Neural cell (in vitro differentiated cells): ENCODE measurements around the gene AMPH. TPM values are rescaled to one million over a fixed set of nuclear protein-coding genes. Genes with fewer than 3 reads are reported as not detected.

Experiments
- H2AFZ ChIP-seq: fragments of 200-600, 300-800 bp; sonication (generic), shearing (Covaris generic); 2 replicates; pipeline ENCODE4 v1.6.0; 2014; ENCODE audit warnings: low read depth, mild to moderate bottlenecking, antibody characterized with exemption, low read length, moderate library complexity
- H3F3A ChIP-seq: fragments of 200-600 bp; shearing (Covaris generic); 2 replicates; pipeline ENCODE4 v1.6.1; 2016; ENCODE audit warnings: mild to moderate bottlenecking, moderate library complexity, mixed read lengths, antibody characterized with exemption, low read length; ENCODE audit not compliant: insufficient read depth, poor library complexity, severe bottlenecking
- H3K27ac ChIP-seq: fragments of 200-600, 300-800 bp; sonication (generic), shearing (Covaris generic); 2 replicates; pipeline ENCODE4 v1.5.1; 2014; ENCODE audit warnings: mild to moderate bottlenecking, low read length, moderate library complexity
- H3K27me3 ChIP-seq: fragments of 300-800, 200-600 bp; sonication (generic), shearing (Covaris generic); 2 replicates; pipeline ENCODE4 v1.6.0; 2014; ENCODE audit warnings: mild to moderate bottlenecking, low read depth, low read length, moderate library complexity; ENCODE audit not compliant: insufficient read depth
- H3K36me3 ChIP-seq: fragments of 300-800, 200-600 bp; sonication (generic), shearing (Covaris generic); 2 replicates; pipeline ENCODE4 v1.5.1; 2014; ENCODE audit warnings: mild to moderate bottlenecking, antibody characterized with exemption, low read length, moderate library complexity; ENCODE audit not compliant: insufficient read depth
- H3K4me2 ChIP-seq: fragments of 300-800, 200-600 bp; sonication (generic), shearing (Covaris generic); 2 replicates; pipeline ENCODE4 v1.6.0; 2014; ENCODE audit warnings: mild to moderate bottlenecking, low read length
- H3K4me3 ChIP-seq: fragments of 300-800, 200-600 bp; sonication (generic), shearing (Covaris generic); 2 replicates; pipeline ENCODE4 v1.5.1; 2014; ENCODE audit warnings: mild to moderate bottlenecking, low read length, moderate library complexity
- H3K79me2 ChIP-seq: fragments of 200-600 bp; shearing (Covaris generic); replicated peaks from 2 replicates; pipeline ENCODE4 v1.6.0; 2014; ENCODE audit warnings: mild to moderate bottlenecking, low read length, moderate library complexity; ENCODE audit not compliant: insufficient read depth
- H3K9ac ChIP-seq: fragments of 300-800, 200-600 bp; sonication (generic), shearing (Covaris generic); 2 replicates; pipeline ENCODE4 v1.6.1; 2016; ENCODE audit warnings: mild to moderate bottlenecking, low read length, mixed read lengths
- H3K9me2 ChIP-seq: fragments of 200-600 bp; shearing (Covaris generic); 2 replicates; pipeline ENCODE4 v1.6.1; 2016; ENCODE audit warnings: mild to moderate bottlenecking, low read length, mixed read lengths; ENCODE audit not compliant: insufficient read depth
- H3K9me3 ChIP-seq: fragments of 200-600, 300-800 bp; sonication (generic), shearing (Covaris generic); 2 replicates; pipeline ENCODE4 v1.6.1; 2016; ENCODE audit warnings: mild to moderate bottlenecking, mixed run types, low read length, moderate library complexity, mixed read lengths
- H4K20me1 ChIP-seq: fragments of 200-600 bp; shearing (Covaris generic); 2 replicates; pipeline ENCODE4 v1.6.1; 2016; ENCODE audit warnings: mild to moderate bottlenecking, mixed run types; ENCODE audit not compliant: insufficient read depth
- EP300 ChIP-seq: fragments of 450-650 bp; conservative IDR thresholded peaks from 2 replicates; pipeline ENCODE4 v1.6.1; 2014; ENCODE audit warnings: antibody characterized with exemption, mild to moderate bottlenecking, moderate library complexity; ENCODE audit not compliant: poor library complexity, severe bottlenecking
- EZH2 ChIP-seq: fragments of 200-600, 300-800 bp; shearing (Covaris generic), sonication (generic); IDR thresholded peaks from 2 replicates; pipeline ENCODE4 v1.6.1; 2014; ENCODE audit warnings: antibody characterized with exemption, low read length, borderline replicate concordance, mild to moderate bottlenecking; ENCODE audit not compliant: insufficient read depth, poor library complexity, severe bottlenecking
- MXI1 ChIP-seq: fragments of 450-650 bp; conservative IDR thresholded peaks from 2 replicates; pipeline ENCODE4 v1.6.1; 2014; ENCODE audit warnings: antibody characterized with exemption, mild to moderate bottlenecking; ENCODE audit not compliant: poor library complexity, severe bottlenecking
- POLR2AphosphoS5 ChIP-seq: IDR thresholded peaks from 2 replicates; pipeline ENCODE4 v1.6.1; 2012
- RAD21 ChIP-seq: fragments of 450-650 bp; conservative IDR thresholded peaks from 2 replicates; pipeline ENCODE4 v1.6.1; 2014; ENCODE audit warnings: antibody characterized with exemption, mild to moderate bottlenecking, moderate library complexity
- SMC3 ChIP-seq: fragments of 450-650 bp; conservative IDR thresholded peaks from 2 replicates; pipeline ENCODE4 v1.6.1; 2014; ENCODE audit warnings: antibody characterized with exemption, mild to moderate bottlenecking, moderate library complexity; ENCODE audit not compliant: poor library complexity
- TAF1 ChIP-seq: IDR thresholded peaks from 2 replicates; pipeline ENCODE4 v1.6.1; 2012; ENCODE audit warnings: low read depth
- polyA plus RNA-seq: library from polyadenylated mRNA; depleted of rRNA; stranded (reverse); fragments of >200 nt; gene quantifications from 2 replicates; pipeline ENCODE4 v1.2.3, GENCODE V29; 2014
- TF ChIP-seq, protein P1 (sequence below): IDR thresholded peaks from 2 replicates; pipeline ENCODE4 v1.6.1; 2012; ENCODE audit warnings: borderline replicate concordance
- TF ChIP-seq, protein P2 (sequence below): fragments of 450-650 bp; IDR thresholded peaks from 2 replicates; pipeline ENCODE4 v1.5.1; 2014; ENCODE audit warnings: antibody characterized with exemption, mild to moderate bottlenecking, moderate library complexity; ENCODE audit not compliant: poor library complexity, severe bottlenecking

AMPH gene
- polyA plus RNA-seq, 1 donor from 2014 or later, result 33.7 TPM

GRCh38 chr7:38482521-38482920 is 148.7 kb downstream of the AMPH start:
- no peaks in the 10 kb centered on the region for H4K20me1 ChIP-seq
- no peak overlapping the region for H2AFZ ChIP-seq
- H3K27me3 ChIP-seq, result no peaks in the 10 kb centered on the region

DNA sequence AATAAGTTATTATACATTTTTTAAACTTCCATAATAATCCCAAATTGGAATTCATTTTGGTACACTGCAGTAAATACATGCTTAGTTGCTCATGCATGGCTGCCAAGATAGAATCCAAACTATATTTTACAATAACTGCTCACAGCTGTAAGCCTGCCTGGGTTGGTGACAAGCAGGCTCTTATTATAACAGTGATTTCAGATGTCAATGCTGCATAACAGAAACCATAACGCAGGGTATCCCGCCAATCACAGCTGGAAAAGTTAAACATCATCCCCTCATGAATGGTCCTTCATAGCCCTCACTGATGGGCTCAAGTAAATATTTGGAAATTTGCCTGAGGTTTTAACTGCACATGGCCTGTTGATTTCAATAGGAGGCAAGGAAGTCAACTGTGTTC is 149.8 kb downstream of the AMPH start:
- Histone ChIP-seq H3K27ac (no peak overlapping the region), H3K27me3 (no peaks in the 10 kb centered on the region), H3K36me3 (no peaks in the 10 kb centered on the region), H3K9me2 (no peaks in the 10 kb centered on the region), H3K4me3 (no peak overlapping the region), H3K4me2 (no peak overlapping the region), H2AFZ (no peak overlapping the region), H3K79me2 (no peaks in the 10 kb centered on the region), H3K9me3 (no peaks in the 10 kb centered on the region), H4K20me1 (no peaks in the 10 kb centered on the region), H3F3A (no peaks in the 10 kb centered on the region), H3K9ac (no peak overlapping the region)
- TF ChIP-seq, protein P1, sequence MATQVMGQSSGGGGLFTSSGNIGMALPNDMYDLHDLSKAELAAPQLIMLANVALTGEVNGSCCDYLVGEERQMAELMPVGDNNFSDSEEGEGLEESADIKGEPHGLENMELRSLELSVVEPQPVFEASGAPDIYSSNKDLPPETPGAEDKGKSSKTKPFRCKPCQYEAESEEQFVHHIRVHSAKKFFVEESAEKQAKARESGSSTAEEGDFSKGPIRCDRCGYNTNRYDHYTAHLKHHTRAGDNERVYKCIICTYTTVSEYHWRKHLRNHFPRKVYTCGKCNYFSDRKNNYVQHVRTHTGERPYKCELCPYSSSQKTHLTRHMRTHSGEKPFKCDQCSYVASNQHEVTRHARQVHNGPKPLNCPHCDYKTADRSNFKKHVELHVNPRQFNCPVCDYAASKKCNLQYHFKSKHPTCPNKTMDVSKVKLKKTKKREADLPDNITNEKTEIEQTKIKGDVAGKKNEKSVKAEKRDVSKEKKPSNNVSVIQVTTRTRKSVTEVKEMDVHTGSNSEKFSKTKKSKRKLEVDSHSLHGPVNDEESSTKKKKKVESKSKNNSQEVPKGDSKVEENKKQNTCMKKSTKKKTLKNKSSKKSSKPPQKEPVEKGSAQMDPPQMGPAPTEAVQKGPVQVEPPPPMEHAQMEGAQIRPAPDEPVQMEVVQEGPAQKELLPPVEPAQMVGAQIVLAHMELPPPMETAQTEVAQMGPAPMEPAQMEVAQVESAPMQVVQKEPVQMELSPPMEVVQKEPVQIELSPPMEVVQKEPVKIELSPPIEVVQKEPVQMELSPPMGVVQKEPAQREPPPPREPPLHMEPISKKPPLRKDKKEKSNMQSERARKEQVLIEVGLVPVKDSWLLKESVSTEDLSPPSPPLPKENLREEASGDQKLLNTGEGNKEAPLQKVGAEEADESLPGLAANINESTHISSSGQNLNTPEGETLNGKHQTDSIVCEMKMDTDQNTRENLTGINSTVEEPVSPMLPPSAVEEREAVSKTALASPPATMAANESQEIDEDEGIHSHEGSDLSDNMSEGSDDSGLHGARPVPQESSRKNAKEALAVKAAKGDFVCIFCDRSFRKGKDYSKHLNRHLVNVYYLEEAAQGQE, result no peak
- TF ChIP-seq EZH2, result no peak
- TF ChIP-seq TAF1, result no peak
- peak; percentile 24 for TF ChIP-seq EP300
- TF ChIP-seq, protein P2, sequence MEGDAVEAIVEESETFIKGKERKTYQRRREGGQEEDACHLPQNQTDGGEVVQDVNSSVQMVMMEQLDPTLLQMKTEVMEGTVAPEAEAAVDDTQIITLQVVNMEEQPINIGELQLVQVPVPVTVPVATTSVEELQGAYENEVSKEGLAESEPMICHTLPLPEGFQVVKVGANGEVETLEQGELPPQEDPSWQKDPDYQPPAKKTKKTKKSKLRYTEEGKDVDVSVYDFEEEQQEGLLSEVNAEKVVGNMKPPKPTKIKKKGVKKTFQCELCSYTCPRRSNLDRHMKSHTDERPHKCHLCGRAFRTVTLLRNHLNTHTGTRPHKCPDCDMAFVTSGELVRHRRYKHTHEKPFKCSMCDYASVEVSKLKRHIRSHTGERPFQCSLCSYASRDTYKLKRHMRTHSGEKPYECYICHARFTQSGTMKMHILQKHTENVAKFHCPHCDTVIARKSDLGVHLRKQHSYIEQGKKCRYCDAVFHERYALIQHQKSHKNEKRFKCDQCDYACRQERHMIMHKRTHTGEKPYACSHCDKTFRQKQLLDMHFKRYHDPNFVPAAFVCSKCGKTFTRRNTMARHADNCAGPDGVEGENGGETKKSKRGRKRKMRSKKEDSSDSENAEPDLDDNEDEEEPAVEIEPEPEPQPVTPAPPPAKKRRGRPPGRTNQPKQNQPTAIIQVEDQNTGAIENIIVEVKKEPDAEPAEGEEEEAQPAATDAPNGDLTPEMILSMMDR, result no peak
- no peak for TF ChIP-seq SMC3
- TF ChIP-seq MXI1, result no peak

More at GRCh38 chr7:38482521-38482920, 148.7 kb downstream of the AMPH start:
- Histone ChIP-seq H3K9ac (no peak overlapping the region), H3K9me3 (no peaks in the 10 kb centered on the region), H3K4me2 (no peak overlapping the region), H3K27ac (no peak overlapping the region), H3K36me3 (no peaks in the 10 kb centered on the region), H3F3A (no peaks in the 10 kb centered on the region), H3K79me2 (no peaks in the 10 kb centered on the region), H3K4me3 (no peak overlapping the region), H3K9me2 (no peaks in the 10 kb centered on the region)
- TF ChIP-seq EP300 (no peak), SMC3 (no peak), TAF1 (no peak), RAD21 (no peak), EZH2 (no peak), MXI1 (no peak), POLR2AphosphoS5 (no peak)
- TF ChIP-seq, protein P1, result no peak
- TF ChIP-seq, protein P2, result no peak
